SHP77 (cell line): Measurements from ENCODE around the gene TTC6.

ENCODE experiments used
- DNase-seq, 2 experiments: peaks; one replicate each; lab custom pipeline; 2025; lab: John Stamatoyannopoulos, UW

TTC6 gene

DNA sequence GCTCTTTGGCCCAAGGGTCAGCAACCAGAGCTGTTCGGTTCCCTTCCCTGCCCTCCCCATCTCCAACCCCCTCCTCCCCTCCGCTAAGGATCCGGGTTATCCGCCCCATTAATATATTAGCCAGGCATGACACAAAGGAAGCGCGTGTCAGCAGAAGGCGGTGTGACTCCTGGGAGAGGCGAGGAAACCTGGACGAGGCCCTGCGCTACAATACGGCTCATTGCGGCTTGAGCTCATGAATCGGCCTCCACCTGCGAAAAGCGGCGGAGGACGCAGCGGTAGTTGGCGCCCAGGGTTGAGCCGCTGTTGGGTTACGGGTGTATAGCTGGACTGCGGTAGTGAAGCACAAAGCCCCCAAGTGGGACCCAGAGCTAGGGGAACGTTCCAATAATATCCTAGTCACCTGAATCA, 10.3 kb upstream of the TTC6 start:
- no peak for DNase-seq

- DNase-seq: peak; percentile 30 to 38
Measured at GRCh38 chr14:37585971-37586796, 9.2 kb upstream of the TTC6 start.

DNA sequence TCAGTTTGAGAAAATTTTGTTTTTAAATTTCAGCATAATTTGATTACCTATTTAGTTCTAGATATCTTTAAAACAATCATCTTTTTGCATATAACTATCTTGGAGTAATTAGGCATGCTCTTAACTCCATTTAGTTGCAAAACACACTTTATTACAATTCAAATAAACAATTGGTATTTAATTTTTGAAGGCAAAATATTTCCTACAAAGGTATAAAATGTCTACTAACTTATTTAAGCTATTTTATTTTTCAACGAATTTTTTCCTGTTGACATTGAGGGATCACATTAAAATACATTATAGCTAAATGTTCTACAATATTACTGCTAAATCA, 8.7 kb upstream of the TTC6 start:
- no peak for DNase-seq

- peak in 1 of 2 experiments; percentile 25 for DNase-seq
Measured at GRCh38 chr14:37587131-37587803, 8.2 kb upstream of the TTC6 start.

GRCh38 chr14:37587881-37588666, 7.4 kb upstream of the TTC6 start:
- DNase-seq: peak; percentile 67 to 82

DNA sequence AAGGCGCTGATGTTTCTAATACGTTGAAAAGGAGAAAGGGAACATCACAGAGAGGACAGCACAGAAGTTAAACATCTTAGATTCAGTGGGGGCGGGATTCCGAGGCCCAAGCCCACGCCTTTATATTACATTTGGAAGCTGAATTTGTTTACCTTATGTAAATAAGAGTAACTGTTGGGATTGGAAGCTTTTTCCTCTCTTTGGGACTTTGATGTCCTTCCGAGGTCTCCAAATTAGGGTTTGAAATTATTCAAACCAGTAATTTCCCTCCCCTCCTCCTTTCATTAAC, 6.8 kb upstream of the TTC6 start:
- DNase-seq: no peak

DNA sequence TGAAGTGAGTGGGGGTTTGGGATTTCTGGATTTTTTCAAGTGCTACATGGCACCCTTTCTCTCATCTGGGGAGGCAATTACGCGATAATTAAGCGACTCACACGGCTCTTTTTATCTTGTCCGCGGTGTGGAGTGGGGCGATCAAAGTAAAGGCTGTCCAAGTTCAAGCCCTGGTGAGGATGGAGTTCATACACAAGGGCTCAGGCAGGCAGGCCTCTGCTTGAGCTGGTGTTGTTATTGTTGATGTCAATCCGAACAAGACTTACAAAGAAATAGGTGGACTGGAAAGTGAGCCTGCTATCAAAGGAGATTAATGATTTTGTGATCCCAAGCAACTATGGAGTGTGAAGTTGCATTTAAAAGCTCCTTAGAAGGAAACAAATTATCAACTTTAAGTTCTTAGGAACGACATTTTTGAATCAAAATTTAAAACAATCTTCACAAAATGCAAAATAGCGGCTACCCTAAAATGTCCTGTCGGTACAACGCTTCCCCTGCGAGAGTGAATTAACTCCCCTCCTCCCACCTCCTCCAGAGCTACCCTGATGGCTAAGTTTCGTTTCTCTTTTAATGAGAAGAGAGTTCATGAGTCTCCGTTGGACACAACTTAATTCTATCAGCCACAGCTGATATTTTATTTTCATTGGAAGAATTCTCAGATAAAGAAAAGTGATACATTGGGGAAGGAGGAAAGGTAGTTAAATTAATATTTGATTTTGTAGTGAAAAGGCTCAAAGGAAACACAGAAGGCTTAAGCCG, 6.3 kb upstream of the TTC6 start:
- DNase-seq: peak; percentile 59 to 60

GRCh38 chr14:37589715-37590427, 5.6 kb upstream of the TTC6 start:
- peak; percentile 46 to 48 for DNase-seq

DNA sequence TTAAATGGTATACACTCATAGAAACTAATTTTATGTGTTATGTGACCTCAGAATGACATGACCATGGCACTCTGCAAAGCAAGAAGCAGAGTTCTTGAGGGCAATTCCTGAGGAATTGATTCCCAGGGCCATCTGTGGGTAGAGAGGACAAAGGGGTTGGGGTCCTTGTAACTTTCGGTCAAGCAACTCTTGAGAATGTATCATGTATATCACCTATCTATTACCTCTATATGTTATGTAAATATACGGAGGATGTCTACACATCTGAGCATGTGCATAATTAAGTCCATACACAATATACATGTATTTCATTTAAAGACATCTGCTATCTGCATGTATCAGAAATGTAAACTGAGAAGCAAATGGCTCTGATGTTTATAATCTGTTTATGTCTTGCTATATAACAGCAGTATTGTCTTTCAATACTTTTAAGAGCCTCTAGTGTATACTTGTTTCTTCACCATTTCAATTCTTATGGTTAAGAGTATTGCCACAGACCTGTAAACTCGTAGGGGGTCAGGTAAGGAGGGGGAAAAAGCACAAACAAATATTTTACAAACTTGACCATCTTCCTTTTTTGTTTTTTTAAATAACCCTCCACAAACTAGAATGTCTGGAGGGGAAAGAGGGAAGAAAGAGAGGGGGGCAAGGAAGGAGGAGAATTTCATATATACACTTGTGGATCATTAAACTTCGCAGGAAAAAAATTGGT, 4.8 kb upstream of the TTC6 start:
- DNase-seq: peak in 1 of 2 experiments; percentile 46

- peak; percentile 85 to 90 for DNase-seq
Measured at GRCh38 chr14:37591311-37591940, 4.0 kb upstream of the TTC6 start.

GRCh38 chr14:37591941-37592481, 3.4 kb upstream of the TTC6 start:
- peak; percentile 61 to 89 for DNase-seq

- DNase-seq: peak; percentile 60 to 64
Measured at GRCh38 chr14:37592482-37593408, 2.7 kb upstream of the TTC6 start.

- DNase-seq: no peak
Measured at GRCh38 chr14:37593511-37594237, 1.8 kb upstream of the TTC6 start.

- DNase-seq: peak; percentile 95 to 96
Measured at GRCh38 chr14:37594238-37594970, 1.0 kb upstream of the TTC6 start.

DNA sequence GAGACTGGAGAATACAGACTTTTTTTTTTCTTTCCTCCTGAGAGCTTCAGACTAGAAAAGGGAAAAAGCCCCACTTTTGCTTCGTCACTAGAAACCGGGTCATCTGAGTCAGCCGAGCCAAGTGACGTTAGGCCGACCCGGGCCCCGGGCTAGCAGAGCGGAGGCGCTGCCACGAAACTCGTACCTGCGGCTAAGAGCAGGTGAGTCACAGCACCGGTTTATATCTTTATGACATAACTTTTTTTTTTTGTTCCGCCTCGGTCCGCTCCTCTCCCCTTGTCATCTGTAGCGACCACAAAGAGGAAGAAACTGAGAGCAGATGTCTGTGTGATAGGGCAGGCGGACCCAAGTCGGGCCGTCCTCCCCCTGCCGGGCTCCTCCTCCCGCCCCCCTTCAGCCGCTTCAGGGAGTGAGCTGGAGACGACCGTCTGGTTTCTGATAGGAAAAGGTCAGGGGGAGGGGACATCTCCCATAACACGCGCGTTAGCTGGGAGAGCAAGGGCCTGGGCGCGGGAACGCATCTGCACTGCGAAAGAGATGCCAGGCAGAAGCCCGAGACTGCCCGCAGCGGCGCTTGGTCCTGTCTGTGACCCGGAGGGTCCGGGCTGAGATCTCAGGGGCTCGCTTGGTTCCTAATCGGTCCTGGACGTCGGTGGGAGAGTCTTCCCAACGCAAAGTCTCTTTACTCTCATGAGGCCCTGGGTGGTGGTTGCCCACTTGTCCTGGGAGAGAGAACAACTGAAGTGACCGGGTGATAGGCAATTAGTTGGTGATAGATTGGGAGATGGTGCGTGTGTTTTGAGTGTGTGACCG, 586 bp downstream of the TTC6 start:
- DNase-seq: peak; percentile 98

GRCh38 chr14:37596790-37597472, 1.5 kb downstream of the TTC6 start:
- DNase-seq: no peak
